MM.1S (cell line): ENCODE data around the gene SDCCAG8.

Experiments used
- CTCF ChIP-seq: fragments of 300-600 bp; sonication (generic); IDR thresholded peaks from 2 replicates; pipeline ENCODE4 v1.5.1; 2016; ENCODE audit warnings: antibody characterized with exemption, low read length, mixed read lengths
- EZH2 ChIP-seq: fragments of 300-600 bp; sonication (generic); optimal IDR thresholded peaks from 2 replicates; pipeline ENCODE3; 2017; ENCODE audit warnings: low read depth, mild to moderate bottlenecking, antibody characterized with exemption, low read length, mixed read lengths
- EZH2phosphoT487 ChIP-seq: fragments of 300-600 bp; sonication (generic); IDR thresholded peaks from 2 replicates; pipeline ENCODE4 v1.6.1; 2018; ENCODE audit warnings: antibody characterized with exemption, low read length

- TF ChIP-seq CTCF (no peak), EZH2 (no peak), EZH2phosphoT487 (no peak)
Observed at GRCh38 chr1:243528459-243529121, 272.7 kb downstream of the SDCCAG8 start.
